ENCODE data around the gene RPL39L.

The RPL39L gene

GRCh38 chr3:187104933-187105332, 34.4 kb downstream of the RPL39L start:
- CTCF ChIA-PET, result no interaction called here
- H3K4me1 ChIP-seq (ENCODE audit: control insufficient read depth, insufficient read depth, low read length), result peaks cover 2% of the 10 kb centered on the region; the same call in 1 of the 2 replicates
- H3K27ac ChIP-seq (ENCODE audit: extremely low read depth, low read depth, low read length), result no peak overlapping the region
- H3K9me3 ChIP-seq (ENCODE audit: control insufficient read depth, insufficient read depth, low read depth, low read length), result no peaks in the 10 kb centered on the region
- POLR2A ChIA-PET, result interaction anchor here (1.5 kb wide), 1 partner anchor 35 kb away, joined by 4 read pairs; the partner anchor contains the start of gene RPL39L
- TF ChIP-seq MYNN (tag by site-specific recombination; IDR thresholded peaks at IDR 0.05; ENCODE audit: borderline replicate concordance) (no peak), REST (tag by site-specific recombination; IDR thresholded peaks at IDR 0.05) (no peak), ZNF155 (tag by site-specific recombination; IDR thresholded peaks at IDR 0.05) (no peak), ZNF433 (tag by site-specific recombination; IDR thresholded peaks at IDR 0.05; ENCODE audit: low read depth) (no peak), SALL2 (tag by site-specific recombination; IDR thresholded peaks at IDR 0.05; ENCODE audit: borderline replicate concordance) (no peak), ZNF292 (tag by site-specific recombination; IDR thresholded peaks at IDR 0.05; ENCODE audit: borderline replicate concordance, low read depth) (no peak), SP3 (tag by site-specific recombination; IDR thresholded peaks at IDR 0.05) (no peak), ZNF362 (tag by site-specific recombination; IDR thresholded peaks at IDR 0.05) (no peak), RBAK (tag by site-specific recombination; IDR thresholded peaks at IDR 0.05) (no peak), ZNF148 (tag by site-specific recombination; IDR thresholded peaks at IDR 0.05; ENCODE audit: borderline replicate concordance) (no peak), ZNF354C (tag by site-specific recombination; IDR thresholded peaks at IDR 0.05; ENCODE audit: borderline replicate concordance, low read depth) (no peak), ZNF266 (tag by site-specific recombination; IDR thresholded peaks at IDR 0.05; ENCODE audit: low read depth) (no peak), ZNF692 (tag by site-specific recombination; IDR thresholded peaks at IDR 0.05) (no peak), ZNF174 (tag by site-specific recombination; IDR thresholded peaks at IDR 0.05) (no peak), ZBTB8A (tag by site-specific recombination; IDR thresholded peaks at IDR 0.05) (no peak), ZFP41 (tag by site-specific recombination; IDR thresholded peaks at IDR 0.05; ENCODE audit: borderline replicate concordance) (no peak)
- no peaks in the 10 kb centered on the region for H3K36me3 ChIP-seq (ENCODE audit: control insufficient read depth in 2 of 2, insufficient read depth in 1 of 2, low read length in 2 of 2)
- H3K4me3 ChIP-seq (ENCODE audit: low read depth, low read length), result no peak overlapping the region

- Histone ChIP-seq H3K9me3 (ENCODE audit: control insufficient read depth, insufficient read depth, low read depth, low read length) (no peaks in the 10 kb centered on the region), H3K27ac (ENCODE audit: extremely low read depth, low read depth, low read length) (no peak overlapping the region), H3K4me3 (ENCODE audit: low read depth, low read length) (no peak overlapping the region), H3K36me3 (ENCODE audit: control insufficient read depth in 2 of 2, insufficient read depth in 1 of 2, low read length in 2 of 2) (no peaks in the 10 kb centered on the region), H3K4me1 (ENCODE audit: control insufficient read depth, insufficient read depth, low read length) (peaks cover 2% of the 10 kb centered on the region; the same call in 1 of the 2 replicates)
- ChIA-PET CTCF (no interaction called here), POLR2A (no interaction called here)
- TF ChIP-seq REST (tag by site-specific recombination; IDR thresholded peaks at IDR 0.05) (no peak), ZNF26 (tag by site-specific recombination; IDR thresholded peaks at IDR 0.05) (no peak), GLIS1 (tag by site-specific recombination; IDR thresholded peaks at IDR 0.05) (no peak), ZNF274 (IDR thresholded peaks at IDR 0.05; ENCODE audit: low read length) (no peak), ZNF274 (tag by site-specific recombination; IDR thresholded peaks at IDR 0.05; ENCODE audit: borderline replicate concordance) (no peak), ZNF37A (tag by site-specific recombination; IDR thresholded peaks at IDR 0.05) (no peak), ZNF623 (tag by site-specific recombination; IDR thresholded peaks at IDR 0.05) (no peak)
These were observed 35.0 kb downstream of the RPL39L start for GRCh38 chr3:187104342-187104741.
